T1000 (cell line): ENCODE data around the gene EPGN.
"Not testable (repeated sequence)": the region's sequence is repeated elsewhere in the genome, so short reads cannot be mapped to it uniquely, and the experiment has no call there.

Source experiments
- DNase-seq: peaks from one replicate; lab custom pipeline; 2025; ENCODE audit warnings: mixed read lengths; lab: John Stamatoyannopoulos, UW

EPGN gene

DNA sequence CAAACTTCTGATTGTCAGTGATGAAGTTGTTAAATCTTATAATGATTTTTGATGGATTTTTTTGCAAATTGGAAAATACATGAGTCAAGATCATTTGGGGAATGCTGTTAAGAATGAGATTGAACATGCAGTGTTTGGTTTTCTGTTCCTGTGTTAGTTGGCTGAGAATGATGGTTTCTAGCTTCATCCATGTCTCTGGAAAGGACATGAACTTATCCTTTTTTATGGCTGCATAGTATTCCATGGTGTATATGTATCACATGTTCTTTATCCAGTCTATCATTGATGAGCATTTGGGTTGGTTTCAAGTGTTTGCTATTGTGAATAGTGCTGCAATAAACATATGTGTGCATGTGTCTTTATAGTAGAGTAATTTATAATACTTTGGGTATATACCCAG, 32.2 kb downstream of the EPGN start:
- not testable (repeated sequence) for DNase-seq

DNA sequence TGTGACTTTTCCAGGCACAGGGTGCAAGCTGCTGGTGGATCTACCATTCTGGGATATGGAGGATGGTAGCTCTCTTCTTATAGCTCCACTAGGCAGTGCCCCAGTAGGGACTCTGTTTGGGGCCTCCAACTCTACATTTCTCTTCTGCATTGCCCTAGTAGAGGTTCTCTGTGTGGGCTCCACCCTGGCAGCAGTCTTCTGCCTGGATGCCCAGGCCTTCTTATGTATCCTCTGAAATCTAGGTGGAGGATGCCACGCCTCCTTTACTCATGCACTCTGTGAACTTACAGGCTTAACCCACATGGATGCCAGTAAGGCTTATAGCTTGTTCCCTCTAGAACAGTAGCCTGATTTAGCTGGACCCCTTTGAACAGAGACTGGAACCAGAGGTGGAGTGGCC, 35.8 kb downstream of the EPGN start:
- DNase-seq = no peak

DNA sequence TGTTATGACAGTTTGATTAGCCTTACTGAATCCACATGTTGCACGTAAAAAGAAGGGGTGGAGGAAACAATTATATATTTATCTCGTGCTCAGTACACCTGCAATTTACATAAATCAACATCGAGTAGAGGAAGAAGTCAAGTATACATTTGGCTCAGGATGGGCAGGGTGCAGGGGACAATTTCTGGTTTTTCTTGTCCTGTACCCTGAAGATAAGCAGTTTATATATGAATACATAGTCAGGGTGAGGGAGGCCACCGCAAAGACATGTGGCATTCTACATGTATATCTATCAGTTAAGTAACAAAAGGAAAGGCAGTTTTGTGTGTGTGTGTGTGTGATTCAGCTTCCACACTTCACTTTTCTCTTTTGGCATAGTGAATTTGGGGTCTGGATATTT, 45.6 kb downstream of the EPGN start:
- DNase-seq = no peak

DNA sequence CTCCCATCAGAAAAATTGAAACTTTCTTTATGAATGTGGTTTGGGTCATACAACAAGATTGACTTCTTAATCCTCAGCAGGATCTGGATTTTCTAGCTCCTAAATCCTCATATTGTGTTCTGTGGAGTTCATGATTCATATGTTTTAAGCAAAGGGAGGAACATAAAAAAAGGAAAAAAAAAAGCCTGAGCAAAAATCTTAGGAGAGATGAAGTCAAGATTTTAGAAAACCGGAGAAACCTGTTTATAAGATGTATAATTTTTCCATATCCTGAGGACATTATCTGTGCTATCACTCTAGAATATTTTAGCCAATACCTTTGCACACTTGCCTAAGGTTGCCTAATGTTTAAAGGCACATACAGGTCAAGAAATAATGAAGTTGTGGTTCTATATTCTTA, 49.7 kb downstream of the EPGN start:
- DNase-seq = no peak

DNA sequence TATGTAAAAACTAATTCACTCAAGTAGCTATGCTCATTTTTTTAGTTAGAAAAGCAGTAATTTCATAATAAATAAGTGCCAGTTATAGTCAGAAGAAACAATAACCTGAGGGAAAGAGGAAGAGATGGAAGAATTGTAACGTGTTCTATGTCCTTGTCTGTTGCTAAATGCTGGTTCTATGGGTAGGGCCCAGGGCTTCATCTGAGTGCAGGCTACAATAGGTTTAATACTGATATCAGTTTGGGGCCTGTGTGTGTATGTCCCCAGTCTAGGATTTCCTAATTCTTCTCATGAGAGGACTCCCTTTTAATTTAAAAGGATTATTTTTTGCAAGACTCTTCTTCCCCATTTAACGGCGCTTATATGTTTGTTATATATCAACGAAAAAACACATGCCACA, 53.4 kb downstream of the EPGN start:
- no peak for DNase-seq

DNA sequence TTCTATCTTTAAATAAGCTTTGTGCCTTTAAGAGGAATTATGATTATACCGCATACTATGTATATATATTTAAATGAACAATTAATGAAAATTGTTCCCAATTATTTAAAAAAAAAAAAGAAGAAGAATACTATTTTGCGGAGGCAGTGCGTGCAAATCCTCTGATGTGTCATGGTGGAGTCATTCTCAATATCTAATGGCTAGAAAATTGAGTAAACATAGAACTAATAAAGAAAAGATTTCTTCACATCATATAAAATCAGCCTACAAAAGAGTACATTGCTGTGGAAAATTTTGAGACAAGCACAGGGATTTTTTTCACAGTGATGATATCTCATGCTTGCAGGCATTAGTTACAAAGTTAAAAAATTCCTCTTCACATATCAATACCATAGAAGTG, 54.1 kb downstream of the EPGN start:
- DNase-seq = no peak

DNA sequence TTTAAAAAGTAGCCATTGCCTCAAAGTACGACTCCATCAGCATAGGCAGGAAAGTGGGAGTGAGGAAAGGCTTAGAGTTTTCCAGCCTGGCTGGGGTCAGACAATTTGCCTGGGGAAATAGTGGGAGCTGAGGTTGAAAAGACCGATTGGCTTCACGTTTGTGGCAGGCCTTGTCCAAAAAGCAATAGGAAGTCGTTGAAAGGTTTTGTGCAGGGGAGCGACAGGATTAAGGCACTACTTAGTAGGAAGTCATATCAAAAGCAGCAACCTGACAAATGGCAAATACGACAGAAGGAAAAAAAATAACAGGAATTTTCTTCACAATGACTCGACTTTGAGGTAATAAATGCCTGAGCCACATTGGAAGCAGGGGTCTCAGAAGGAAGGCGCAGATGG, 56.0 kb downstream of the EPGN start:
- DNase-seq = no peak

DNA sequence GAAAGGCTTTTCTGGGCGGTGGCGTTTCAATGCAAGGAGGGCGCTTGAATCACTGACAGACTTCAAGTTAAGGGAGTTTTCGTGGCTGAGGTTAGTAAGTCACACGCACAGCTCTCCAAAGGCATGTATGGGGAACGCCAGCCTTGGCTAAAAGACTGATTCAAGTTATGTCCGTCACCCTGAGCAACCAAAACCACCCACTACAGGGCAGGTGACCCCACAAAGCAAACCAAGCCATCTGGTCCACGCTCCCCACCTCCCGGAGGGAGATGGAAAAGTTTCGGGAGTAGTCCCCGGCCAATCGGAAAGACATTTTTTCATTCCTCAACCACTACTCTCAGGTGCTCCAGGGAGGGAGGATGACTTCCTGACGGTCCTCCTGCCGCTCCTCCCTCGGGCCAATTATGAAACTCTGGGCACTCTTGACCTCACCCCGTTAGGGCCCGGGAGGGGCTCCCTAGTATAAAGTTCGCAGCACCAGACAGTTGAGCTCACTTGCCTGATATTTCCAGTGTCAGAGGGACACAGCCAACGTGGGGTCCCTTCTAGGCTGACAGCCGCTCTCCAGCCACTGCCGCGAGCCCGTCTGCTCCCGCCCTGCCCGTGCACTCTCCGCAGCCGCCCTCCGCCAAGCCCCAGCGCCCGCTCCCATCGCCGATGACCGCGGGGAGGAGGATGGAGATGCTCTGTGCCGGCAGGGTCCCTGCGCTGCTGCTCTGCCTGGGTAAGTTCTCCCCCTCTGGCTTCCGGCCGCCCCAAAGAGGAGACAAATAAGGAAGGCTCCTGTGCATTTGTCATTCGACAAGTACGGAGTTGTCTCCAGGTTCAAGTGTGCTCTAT, 56.6 kb downstream of the EPGN start, which contains the start of gene EREG:
EREG (plus strand) TSS at position 494 of the 840 bp plus-strand sequence; CDS start at position 658, 164 bp downstream.
- DNase-seq = no peak

DNA sequence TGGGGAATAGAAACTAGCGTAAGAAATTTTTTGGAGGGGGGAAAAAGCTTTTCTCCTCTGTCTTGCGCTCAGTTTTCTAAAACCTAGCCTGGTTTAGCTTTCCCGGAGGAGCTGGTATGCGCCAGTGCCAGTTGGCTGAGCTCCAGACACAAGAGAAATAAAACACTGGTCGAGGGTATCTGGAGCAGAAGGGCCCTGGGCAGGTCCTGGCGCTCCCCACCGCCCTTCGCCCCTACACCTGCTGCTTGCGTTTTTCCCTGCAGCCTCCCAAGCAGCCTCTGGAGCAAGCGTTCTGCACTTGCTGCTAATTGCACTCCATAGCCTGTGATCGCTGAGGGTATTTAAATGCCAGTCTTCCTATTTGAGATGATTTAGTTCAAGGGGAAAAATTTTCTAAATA, 57.5 kb downstream of the EPGN start:
- no peak for DNase-seq
